GM12878 (cell line): ENCODE measurements around the gene CBFA2T3. TPM values are rescaled to one million over a fixed set of nuclear protein-coding genes. Genes with fewer than 3 reads are reported as not detected.

Experiments used
- ATAC-seq: fragments of 200-7000 bp; cut with Tn5 transposase; 3 replicates; pipeline ENCODE4 v1.9.1; 2020; ENCODE audit warnings: mild to moderate bottlenecking, moderate library complexity
- BruUV-seq: library from RNA; stranded (reverse); fragments of 400-500 nt; replicated peaks from 2 replicates; lab custom pipeline; 2021; lab: Mats Ljungman, UMichigan
- CTCF ChIA-PET: fragments of 300-600 bp; sonication (Branson Sonifier 250); formaldehyde crosslinking; extraction: SDS; loops from one replicate; lab custom pipeline; 2021; ENCODE audit warnings: inconsistent platforms; lab: Yijun Ruan, JAX
- POLR2A ChIA-PET: fragments of 350-600 bp; formaldehyde crosslinking; extraction: SDS; loops from one replicate; lab custom pipeline; 2021; ENCODE audit warnings: inconsistent platforms; lab: Charles Lee
- RAD21 ChIA-PET: fragments of 300-600 bp; sonication (Branson Sonifier 250); formaldehyde crosslinking; loops from one replicate; lab custom pipeline; 2023; ENCODE audit warnings: antibody characterized with exemption; ENCODE audit not compliant: unreplicated experiment; lab: Charles Lee
- SMC1A ChIA-PET: fragments of 300-600 bp; sonication (Branson Sonifier 250); formaldehyde crosslinking; loops from one replicate; lab custom pipeline; 2023; ENCODE audit not compliant: unreplicated experiment, uncharacterized antibody; lab: Charles Lee
- DNase-seq: peaks from one replicate; pipeline ENCODE4 v3.0.0-alpha.2; 2011; ENCODE audit warnings: low read depth, low spot score
- FAIRE-seq: peaks from 3 replicates; lab custom pipeline; 2011; peaks lifted over from hg19 to GRCh38; lab: Jason Lieb, UNC
- H2AFZ ChIP-seq: 2 replicates; pipeline ENCODE4 v1.6.0; 2011; ENCODE audit warnings: low read depth, low read length, control low read depth; ENCODE audit not compliant: control insufficient read depth
- H3K27ac ChIP-seq: 2 replicates; pipeline ENCODE4 v1.5.1; 2011; ENCODE audit warnings: control low read depth; ENCODE audit not compliant: control insufficient read depth, insufficient read depth
- H3K27me3 ChIP-seq, 2 experiments: replicated peaks in 1 of 2; 2 replicates each; pipeline versions ENCODE4 v1.6.0 to v1.6.1; 2011; ENCODE audit warnings: low read length in 1 of 2; ENCODE audit not compliant: control insufficient read depth in 2 of 2, insufficient read depth in 2 of 2
- H3K36me3 ChIP-seq, 2 experiments: 2 replicates each; pipeline ENCODE4 v1.5.1; 2011; ENCODE audit warnings: low read length in 1 of 2; ENCODE audit not compliant: control insufficient read depth in 2 of 2, insufficient read depth in 2 of 2
- H3K4me1 ChIP-seq: 2 replicates; pipeline ENCODE4 v1.6.1; 2011; ENCODE audit warnings: mild to moderate bottlenecking, low read length, moderate library complexity, mixed read lengths; ENCODE audit not compliant: control insufficient read depth, insufficient read depth
- H3K4me2 ChIP-seq: 2 replicates; pipeline ENCODE4 v1.6.0; 2011; ENCODE audit warnings: control low read depth; ENCODE audit not compliant: control insufficient read depth, insufficient read depth
- H3K4me3 ChIP-seq: fragments of 200-600 bp; sonication (generic); 2 replicates; pipeline ENCODE4 v1.5.1; 2016
- H3K79me2 ChIP-seq: 2 replicates; pipeline ENCODE4 v1.6.0; 2011; ENCODE audit warnings: low read length; ENCODE audit not compliant: control insufficient read depth, insufficient read depth
- H3K9ac ChIP-seq: 2 replicates; pipeline ENCODE4 v1.8.0; 2011; ENCODE audit warnings: low read length, control low read depth, mixed read lengths; ENCODE audit not compliant: control insufficient read depth, insufficient read depth
- H3K9me3 ChIP-seq: replicated peaks from 3 replicates; pipeline ENCODE4 v1.5.1; 2011; ENCODE audit warnings: mild to moderate bottlenecking, low read length; ENCODE audit not compliant: control insufficient read depth, insufficient read depth
- H4K20me1 ChIP-seq: 2 replicates; pipeline ENCODE4 v1.6.0; 2011; ENCODE audit not compliant: control insufficient read depth, insufficient read depth
- ATF7 ChIP-seq: fragments of 450-650 bp; IDR thresholded peaks from 2 replicates; pipeline ENCODE4 v1.6.1; 2016; ENCODE audit warnings: low read depth, mild to moderate bottlenecking
- BHLHE40 ChIP-seq, 2 experiments: fragments of 450-650 bp in 1 of 2; IDR thresholded peaks; 2 replicates each; pipeline ENCODE4 v1.6.1; 2011 to 2017; ENCODE audit warnings: low read depth in 2 of 2, borderline replicate concordance in 1 of 2, improper control_type of control experiment in 1 of 2, low read length in 1 of 2, mild to moderate bottlenecking in 1 of 2
- CEBPB ChIP-seq, 2 experiments: fragments of 150-350 bp in 1 of 2; IDR thresholded peaks; 2 replicates each; pipeline ENCODE4 v1.6.1; 2012 to 2014; ENCODE audit warnings: low read depth in 2 of 2, low read length in 2 of 2, borderline replicate concordance in 1 of 2, inconsistent platforms in 1 of 2
- HDAC2 ChIP-seq: fragments of 200-600 bp; sonication (generic); IDR thresholded peaks from 2 replicates; pipeline ENCODE4 v1.6.1; 2017
- HDAC6 ChIP-seq: fragments of 200-600 bp; sonication (generic); IDR thresholded peaks from one replicate; pipeline ENCODE4 v1.8.0; 2017; ENCODE audit warnings: antibody characterized with exemption; ENCODE audit not compliant: unreplicated experiment
- HDGF ChIP-seq: fragments of 450-650 bp; IDR thresholded peaks from 2 replicates; pipeline ENCODE4 v1.6.1; 2016; ENCODE audit warnings: antibody characterized with exemption
- IRF4 ChIP-seq: IDR thresholded peaks from 2 replicates; pipeline ENCODE4 v1.6.1; 2011; ENCODE audit warnings: low read depth, low read length
- PML ChIP-seq: IDR thresholded peaks from 2 replicates; pipeline ENCODE4 v1.6.1; 2012; ENCODE audit warnings: low read length, inconsistent platforms
- RAD21 ChIP-seq: IDR thresholded peaks from 2 replicates; pipeline ENCODE4 v1.6.1; 2011; ENCODE audit warnings: mild to moderate bottlenecking, low read depth, low read length, moderate library complexity; ENCODE audit not compliant: insufficient read depth
- WRNIP1 ChIP-seq: IDR thresholded peaks from 2 replicates; pipeline ENCODE4 v1.6.1; 2011; ENCODE audit warnings: low read depth, low read length, improper control_type of control experiment, borderline replicate concordance
- ZNF622 ChIP-seq: fragments of 450-650 bp; IDR thresholded peaks from 2 replicates; pipeline ENCODE4 v1.6.1; 2017; ENCODE audit warnings: mild to moderate bottlenecking, inconsistent platforms
- WGBS: methylation state at CpG from one replicate; pipeline ENCODE4 v1.1.6; 2016; ENCODE audit warnings: low lambda C conversion rate; ENCODE audit not compliant: insufficient replicate concordance, insufficient coverage; ENCODE audit errors: missing lambda C conversion rate; 5-methylcytosine and 5-hydroxymethylcytosine counted together
- in situ Hi-C: fragments of 300-500 bp; cut with MboI; formaldehyde crosslinking; loops from 9 replicates; pipeline ENCODE4 v1.14.3; 2018; ENCODE audit warnings: mixed read lengths
- intact Hi-C: fragments of 100-400 bp; cut with micrococcal nuclease; formaldehyde crosslinking; loops from one replicate; pipeline ENCODE4 v1.14.2; 2022; ENCODE audit not compliant: unreplicated experiment
- polyA plus RNA-seq, 11 experiments: library from polyadenylated mRNA; depleted of rRNA in 4 of 11; unstranded in 6 of 11; stranded (reverse) in 5 of 11; fragments of >200 nt; fragmentation: Nextera tagmentation in 4 of 11; fragmentation: Illumina TruSeq in 1 of 11; extraction: Ambion mirVana in 4 of 11; extraction: Trizol in 1 of 11; gene quantifications; 1 replicate in 1 of 11; 2 replicates in 10 of 11; pipeline versions ENCODE4 v1.2.1 to v1.2.3, GENCODE V29; 2011 to 2016; ENCODE audit warnings: inconsistent platforms in 2 of 11, missing spikeins in 2 of 11, low read depth in 1 of 11
- total RNA-seq, 4 experiments: library from RNA; depleted of rRNA in 3 of 4; stranded (reverse); fragments of >200 nt in 3 of 4; fragmentation: Illumina TruSeq in 1 of 4; extraction: Trizol in 1 of 4; gene quantifications; 2 replicates each; pipeline versions ENCODE4 v1.2.1 to v1.2.3, GENCODE V29; 2013 to 2021
- TF ChIP-seq, protein P1 (sequence below): fragments of 450-650 bp; IDR thresholded peaks from 2 replicates; pipeline ENCODE4 v1.6.1; 2017; ENCODE audit warnings: mild to moderate bottlenecking, moderate library complexity
- TF ChIP-seq, protein P2 (sequence below): IDR thresholded peaks from 2 replicates; pipeline ENCODE4 v1.6.1; 2012; ENCODE audit warnings: low read depth, low read length, improper control_type of control experiment

The CBFA2T3 gene
- total and polyA plus RNA-seq, 10 of the 15 experiments (the other 5 are each of a cell fraction or from before 2014, with no cell fraction given), result 0.69 to 42.6 (median 4.5) TPM

DNA sequence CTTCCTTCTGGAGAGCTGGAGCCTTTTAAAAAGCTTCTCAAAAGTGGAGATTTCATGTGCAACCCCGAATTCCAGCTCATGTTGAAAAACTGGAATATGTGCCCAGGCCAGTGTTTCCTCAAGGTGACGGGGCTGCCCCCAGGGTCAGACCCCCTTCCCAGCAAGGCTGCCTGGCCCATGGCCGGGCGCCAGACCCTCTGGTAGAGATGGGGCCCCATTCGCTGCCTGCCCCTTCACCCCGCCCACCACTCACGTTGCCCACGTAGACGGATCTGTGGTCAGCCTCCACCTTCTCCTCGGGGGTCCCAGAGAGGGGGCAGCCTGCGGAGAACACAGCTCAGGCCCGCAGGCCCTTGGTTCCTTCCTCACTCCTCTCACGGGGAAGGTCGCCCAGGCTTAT is 111.7 kb downstream of the CBFA2T3 start:
- Histone ChIP-seq H3K79me2 (no peaks in the 10 kb centered on the region), H3K4me3 (no peak overlapping the region), H3K4me1 (no peaks in the 10 kb centered on the region), H3K27ac (no peak overlapping the region), H3K36me3 (peaks cover 0 to 3% of the 10 kb centered on the region in 2 experiments; a peak in 2 of 4 replicates), H3K9ac (no peak overlapping the region), H3K27me3 (0 out of 4 replicates have a peak, but pooled peaks cover 0 to under 1% of the 10 kb centered on the region in 2 experiments), H3K9me3 (no peaks in the 10 kb centered on the region), H3K4me2 (no peak overlapping the region), H2AFZ (no peak overlapping the region), H4K20me1 (no peaks in the 10 kb centered on the region)
- ChIA-PET CTCF (no interaction called here), POLR2A (no interaction called here), RAD21 (no interaction called here), SMC1A (no interaction called here)
- ATAC-seq, result no peak
- TF ChIP-seq BHLHE40 (IDR thresholded peaks at IDR 0.05; ENCODE audit: borderline replicate concordance in 1 of 2, low read depth in 2 of 2, low read length in 1 of 2) (no peak), PML (no peak), HDGF (no peak), WRNIP1 (no peak), RAD21 (no peak), IRF4 (no peak), ZNF622 (no peak), CEBPB (IDR thresholded peaks at IDR 0.05; ENCODE audit: borderline replicate concordance in 1 of 2, low read depth in 2 of 2, low read length in 2 of 2) (no peak), ATF7 (no peak), HDAC6 (no peak), HDAC2 (no peak)
- TF ChIP-seq, protein P1, sequence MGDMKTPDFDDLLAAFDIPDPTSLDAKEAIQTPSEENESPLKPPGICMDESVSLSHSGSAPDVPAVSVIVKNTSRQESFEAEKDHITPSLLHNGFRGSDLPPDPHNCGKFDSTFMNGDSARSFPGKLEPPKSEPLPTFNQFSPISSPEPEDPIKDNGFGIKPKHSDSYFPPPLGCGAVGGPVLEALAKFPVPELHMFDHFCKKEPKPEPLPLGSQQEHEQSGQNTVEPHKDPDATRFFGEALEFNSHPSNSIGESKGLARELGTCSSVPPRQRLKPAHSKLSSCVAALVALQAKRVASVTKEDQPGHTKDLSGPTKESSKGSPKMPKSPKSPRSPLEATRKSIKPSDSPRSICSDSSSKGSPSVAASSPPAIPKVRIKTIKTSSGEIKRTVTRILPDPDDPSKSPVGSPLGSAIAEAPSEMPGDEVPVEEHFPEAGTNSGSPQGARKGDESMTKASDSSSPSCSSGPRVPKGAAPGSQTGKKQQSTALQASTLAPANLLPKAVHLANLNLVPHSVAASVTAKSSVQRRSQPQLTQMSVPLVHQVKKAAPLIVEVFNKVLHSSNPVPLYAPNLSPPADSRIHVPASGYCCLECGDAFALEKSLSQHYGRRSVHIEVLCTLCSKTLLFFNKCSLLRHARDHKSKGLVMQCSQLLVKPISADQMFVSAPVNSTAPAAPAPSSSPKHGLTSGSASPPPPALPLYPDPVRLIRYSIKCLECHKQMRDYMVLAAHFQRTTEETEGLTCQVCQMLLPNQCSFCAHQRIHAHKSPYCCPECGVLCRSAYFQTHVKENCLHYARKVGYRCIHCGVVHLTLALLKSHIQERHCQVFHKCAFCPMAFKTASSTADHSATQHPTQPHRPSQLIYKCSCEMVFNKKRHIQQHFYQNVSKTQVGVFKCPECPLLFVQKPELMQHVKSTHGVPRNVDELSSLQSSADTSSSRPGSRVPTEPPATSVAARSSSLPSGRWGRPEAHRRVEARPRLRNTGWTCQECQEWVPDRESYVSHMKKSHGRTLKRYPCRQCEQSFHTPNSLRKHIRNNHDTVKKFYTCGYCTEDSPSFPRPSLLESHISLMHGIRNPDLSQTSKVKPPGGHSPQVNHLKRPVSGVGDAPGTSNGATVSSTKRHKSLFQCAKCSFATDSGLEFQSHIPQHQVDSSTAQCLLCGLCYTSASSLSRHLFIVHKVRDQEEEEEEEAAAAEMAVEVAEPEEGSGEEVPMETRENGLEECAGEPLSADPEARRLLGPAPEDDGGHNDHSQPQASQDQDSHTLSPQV, result no peak
- TF ChIP-seq, protein P2, sequence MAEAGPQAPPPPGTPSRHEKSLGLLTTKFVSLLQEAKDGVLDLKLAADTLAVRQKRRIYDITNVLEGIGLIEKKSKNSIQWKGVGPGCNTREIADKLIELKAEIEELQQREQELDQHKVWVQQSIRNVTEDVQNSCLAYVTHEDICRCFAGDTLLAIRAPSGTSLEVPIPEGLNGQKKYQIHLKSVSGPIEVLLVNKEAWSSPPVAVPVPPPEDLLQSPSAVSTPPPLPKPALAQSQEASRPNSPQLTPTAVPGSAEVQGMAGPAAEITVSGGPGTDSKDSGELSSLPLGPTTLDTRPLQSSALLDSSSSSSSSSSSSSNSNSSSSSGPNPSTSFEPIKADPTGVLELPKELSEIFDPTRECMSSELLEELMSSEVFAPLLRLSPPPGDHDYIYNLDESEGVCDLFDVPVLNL, result no peak
- in situ Hi-C loops, result no loop called here
- intact Hi-C loops, result no loop called here
- no peak for DNase-seq
- no peak for FAIRE-seq
- WGBS, result 54% methylated on average over 13 of the region's 14 CpGs
- no TSS peak for BruUV-seq
